GM12878 (cell line): ENCODE measurements around the gene GON7. TPM values are rescaled to one million over a fixed set of nuclear protein-coding genes. Genes with fewer than 3 reads are reported as not detected.
A peak's percentile ranks its signal among the peaks of the same experiment; 100 is the strongest.

Source experiments
- E2F4 ChIP-seq: IDR thresholded peaks from 2 replicates; pipeline ENCODE4 v1.6.1; 2012; ENCODE audit warnings: low read depth, low read length, improper control_type of control experiment
- EZH2 ChIP-seq: IDR thresholded peaks from 2 replicates; pipeline ENCODE4 v1.6.1; 2012; ENCODE audit warnings: low read depth, mild to moderate bottlenecking, control low read depth, inconsistent platforms, low read length, borderline replicate concordance; ENCODE audit not compliant: control insufficient read depth
- GATAD2B ChIP-seq: fragments of 450-650 bp; conservative IDR thresholded peaks from 2 replicates; pipeline ENCODE4 v1.6.1; 2017; ENCODE audit warnings: low read depth, mild to moderate bottlenecking, moderate library complexity
- HDAC2 ChIP-seq: fragments of 200-600 bp; sonication (generic); IDR thresholded peaks from 2 replicates; pipeline ENCODE4 v1.6.1; 2017
- HDGF ChIP-seq: fragments of 450-650 bp; IDR thresholded peaks from 2 replicates; pipeline ENCODE4 v1.6.1; 2016; ENCODE audit warnings: antibody characterized with exemption
- MLLT1 ChIP-seq: fragments of 450-650 bp; IDR thresholded peaks from 2 replicates; pipeline ENCODE4 v1.6.1; 2016; ENCODE audit warnings: mild to moderate bottlenecking
- MXI1 ChIP-seq: fragments of 150-350 bp; IDR thresholded peaks from 2 replicates; pipeline ENCODE4 v1.6.1; 2011; ENCODE audit warnings: low read depth, mild to moderate bottlenecking, inconsistent platforms, low read length, improper control_type of control experiment
- MYC ChIP-seq: IDR thresholded peaks from 2 replicates; pipeline ENCODE4 v1.6.1; 2011; ENCODE audit warnings: mild to moderate bottlenecking, low read length, moderate library complexity, inconsistent platforms; ENCODE audit not compliant: insufficient read depth, insufficient replicate concordance, insufficient read length, severe bottlenecking
- NBN ChIP-seq: fragments of 450-650 bp; IDR thresholded peaks from 2 replicates; pipeline ENCODE4 v1.6.1; 2016
- PML ChIP-seq: IDR thresholded peaks from 2 replicates; pipeline ENCODE4 v1.6.1; 2012; ENCODE audit warnings: low read length, inconsistent platforms
- POLR2A ChIP-seq: IDR thresholded peaks from 2 replicates; pipeline ENCODE4 v1.6.1; 2011; ENCODE audit warnings: low read depth, mild to moderate bottlenecking, low read length
- POLR2AphosphoS2 ChIP-seq: IDR thresholded peaks from 2 replicates; pipeline ENCODE4 v1.6.1; 2011; ENCODE audit warnings: low read depth, mild to moderate bottlenecking, low read length, improper control_type of control experiment, moderate library complexity
- SMAD5 ChIP-seq: IDR thresholded peaks from 2 replicates; pipeline ENCODE4 v1.6.1; 2016; ENCODE audit warnings: antibody characterized with exemption, low read depth
- SUPT20H ChIP-seq: IDR thresholded peaks from 2 replicates; pipeline ENCODE4 v1.6.1; 2011; ENCODE audit warnings: low read depth, mild to moderate bottlenecking, low read length, moderate library complexity, borderline replicate concordance; ENCODE audit not compliant: control insufficient read depth
- TCF7 ChIP-seq: IDR thresholded peaks from 2 replicates; pipeline ENCODE4 v1.6.1; 2014; ENCODE audit warnings: antibody characterized with exemption, borderline replicate concordance
- ZNF687 ChIP-seq: fragments of 450-650 bp; IDR thresholded peaks from 2 replicates; pipeline ENCODE4 v1.6.1; 2017; ENCODE audit warnings: mild to moderate bottlenecking, moderate library complexity
- polyA plus RNA-seq, 11 experiments: library from polyadenylated mRNA; depleted of rRNA in 4 of 11; unstranded in 6 of 11; stranded (reverse) in 5 of 11; fragments of >200 nt; fragmentation: Nextera tagmentation in 4 of 11; fragmentation: Illumina TruSeq in 1 of 11; extraction: Ambion mirVana in 4 of 11; extraction: Trizol in 1 of 11; gene quantifications; 1 replicate in 1 of 11; 2 replicates in 10 of 11; pipeline versions ENCODE4 v1.2.1 to v1.2.3, GENCODE V29; 2011 to 2016; ENCODE audit warnings: inconsistent platforms in 2 of 11, missing spikeins in 2 of 11, low read depth in 1 of 11
- total RNA-seq, 4 experiments: library from RNA; depleted of rRNA in 3 of 4; stranded (reverse); fragments of >200 nt in 3 of 4; fragmentation: Illumina TruSeq in 1 of 4; extraction: Trizol in 1 of 4; gene quantifications; 2 replicates each; pipeline versions ENCODE4 v1.2.1 to v1.2.3, GENCODE V29; 2013 to 2021
- TF ChIP-seq, protein P1 (sequence below): IDR thresholded peaks from 2 replicates; pipeline ENCODE4 v1.6.1; 2011; ENCODE audit warnings: borderline replicate concordance, low read depth, mild to moderate bottlenecking, moderate library complexity, mixed read lengths, low read length; ENCODE audit not compliant: insufficient read depth; ENCODE audit errors: extremely low read length
- TF ChIP-seq, protein P2 (sequence below), 3 experiments: IDR thresholded peaks in 2 of 3; conservative IDR thresholded peaks in 1 of 3; 2 replicates each; pipeline ENCODE4 v1.5.1; 2011; ENCODE audit warnings: low read depth in 3 of 3, low read length in 3 of 3, mild to moderate bottlenecking in 3 of 3, control low read depth in 2 of 3, moderate library complexity in 2 of 3, inconsistent platforms in 1 of 3, mixed read lengths in 1 of 3; ENCODE audit not compliant: control insufficient read depth in 2 of 3, insufficient read depth in 1 of 3; ENCODE audit errors: extremely low read depth in 1 of 3

The GON7 gene
- total and polyA plus RNA-seq, 10 of the 15 experiments (the other 5 are each of a cell fraction or from before 2014, with no cell fraction given): 21.6 to 59.0 (median 33.0) TPM

- TF ChIP-seq ZNF687 (no peak; the same call in 1 of the 2 replicates), E2F4 (peak; percentile 83), MLLT1 (no peak), POLR2AphosphoS2 (peak; percentile 53; the same call in 1 of the 2 replicates), HDAC2 (no peak), PML (peak; percentile 85; the same call in 1 of the 2 replicates), SUPT20H (no peak), TCF7 (no peak), SMAD5 (peak; percentile 64; the same call in 1 of the 2 replicates), HDGF (0 out of 2 replicates have a peak, but pooled peaks have one; percentile 21), EZH2 (no peak), MXI1 (peak; percentile 88), MYC (no peak), GATAD2B (peak; percentile 78; the same call in 1 of the 2 replicates), NBN (0 out of 2 replicates have a peak, but pooled peaks have one; percentile 50), POLR2A (peak; percentile 92)
- TF ChIP-seq, protein P1, sequence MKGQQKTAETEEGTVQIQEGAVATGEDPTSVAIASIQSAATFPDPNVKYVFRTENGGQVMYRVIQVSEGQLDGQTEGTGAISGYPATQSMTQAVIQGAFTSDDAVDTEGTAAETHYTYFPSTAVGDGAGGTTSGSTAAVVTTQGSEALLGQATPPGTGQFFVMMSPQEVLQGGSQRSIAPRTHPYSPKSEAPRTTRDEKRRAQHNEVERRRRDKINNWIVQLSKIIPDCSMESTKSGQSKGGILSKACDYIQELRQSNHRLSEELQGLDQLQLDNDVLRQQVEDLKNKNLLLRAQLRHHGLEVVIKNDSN: no peak
- TF ChIP-seq, protein P2, sequence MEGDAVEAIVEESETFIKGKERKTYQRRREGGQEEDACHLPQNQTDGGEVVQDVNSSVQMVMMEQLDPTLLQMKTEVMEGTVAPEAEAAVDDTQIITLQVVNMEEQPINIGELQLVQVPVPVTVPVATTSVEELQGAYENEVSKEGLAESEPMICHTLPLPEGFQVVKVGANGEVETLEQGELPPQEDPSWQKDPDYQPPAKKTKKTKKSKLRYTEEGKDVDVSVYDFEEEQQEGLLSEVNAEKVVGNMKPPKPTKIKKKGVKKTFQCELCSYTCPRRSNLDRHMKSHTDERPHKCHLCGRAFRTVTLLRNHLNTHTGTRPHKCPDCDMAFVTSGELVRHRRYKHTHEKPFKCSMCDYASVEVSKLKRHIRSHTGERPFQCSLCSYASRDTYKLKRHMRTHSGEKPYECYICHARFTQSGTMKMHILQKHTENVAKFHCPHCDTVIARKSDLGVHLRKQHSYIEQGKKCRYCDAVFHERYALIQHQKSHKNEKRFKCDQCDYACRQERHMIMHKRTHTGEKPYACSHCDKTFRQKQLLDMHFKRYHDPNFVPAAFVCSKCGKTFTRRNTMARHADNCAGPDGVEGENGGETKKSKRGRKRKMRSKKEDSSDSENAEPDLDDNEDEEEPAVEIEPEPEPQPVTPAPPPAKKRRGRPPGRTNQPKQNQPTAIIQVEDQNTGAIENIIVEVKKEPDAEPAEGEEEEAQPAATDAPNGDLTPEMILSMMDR (IDR thresholded peaks at IDR 0.05 in 2 of 3, conservative IDR thresholded peaks at IDR 0.05 in 1 of 3; ENCODE audit: control insufficient read depth in 2 of 3, extremely low read depth in 1 of 3, insufficient read depth in 1 of 3, low read depth in 3 of 3, low read length in 3 of 3): peak in 2 of 3 experiments; percentile 16 to 20; a peak in 2 of 6 replicates
Measured at GRCh38 chr14:93206793-93207467, at the start of gene GON7, which contains the start of gene UBR7 (continued).
